HEK293 (cell line): ENCODE results near the gene SYN1.
A peak's percentile ranks its signal among the peaks of the same experiment; 100 is the strongest.

Source experiments
- GLI4 ChIP-seq: fragments of 450-650 bp; formaldehyde crosslinking; IDR thresholded peaks from 2 replicates; pipeline ENCODE4 v1.5.1; 2016; ENCODE audit warnings: missing biosample characterization, missing genetic modification characterization
- GLIS1 ChIP-seq: fragments of 450-650 bp; formaldehyde crosslinking; IDR thresholded peaks from 2 replicates; pipeline ENCODE4 v1.5.1; 2016; ENCODE audit warnings: missing biosample characterization, missing genetic modification characterization
- HIC1 ChIP-seq: fragments of 450-650 bp; formaldehyde crosslinking; IDR thresholded peaks from 2 replicates; pipeline ENCODE4 v1.5.1; 2016; ENCODE audit warnings: missing biosample characterization, missing genetic modification characterization
- KLF7 ChIP-seq: fragments of 450-650 bp; formaldehyde crosslinking; IDR thresholded peaks from 2 replicates; pipeline ENCODE4 v1.5.1; 2016; ENCODE audit warnings: missing biosample characterization, missing genetic modification characterization, borderline replicate concordance
- KLF9 ChIP-seq: fragments of 450-650 bp; formaldehyde crosslinking; IDR thresholded peaks from 2 replicates; pipeline ENCODE4 v1.5.1; 2016; ENCODE audit warnings: missing biosample characterization, missing genetic modification characterization, low read depth
- OVOL3 ChIP-seq: fragments of 450-650 bp; formaldehyde crosslinking; IDR thresholded peaks from 2 replicates; pipeline ENCODE4 v1.5.1; 2016; ENCODE audit warnings: missing biosample characterization, missing genetic modification characterization
- PRDM1 ChIP-seq: fragments of 450-650 bp; formaldehyde crosslinking; IDR thresholded peaks from 2 replicates; pipeline ENCODE4; 2016; ENCODE audit warnings: missing biosample characterization, missing genetic modification characterization
- YY1 ChIP-seq: fragments of 450-650 bp; formaldehyde crosslinking; IDR thresholded peaks from 2 replicates; pipeline ENCODE4 v1.5.1; 2018; ENCODE audit warnings: missing biosample characterization, missing genetic modification characterization
- ZBTB26 ChIP-seq: fragments of 450-650 bp; formaldehyde crosslinking; optimal IDR thresholded peaks from 2 replicates; pipeline ENCODE3; 2016; ENCODE audit warnings: missing biosample characterization, mild to moderate bottlenecking, missing genetic modification characterization
- ZBTB6 ChIP-seq: fragments of 450-650 bp; formaldehyde crosslinking; IDR thresholded peaks from 2 replicates; pipeline ENCODE4 v1.5.1; 2017; ENCODE audit warnings: missing biosample characterization, missing genetic modification characterization
- ZBTB8A ChIP-seq: fragments of 450-650 bp; formaldehyde crosslinking; IDR thresholded peaks from 2 replicates; pipeline ENCODE4 v1.5.1; 2016; ENCODE audit warnings: missing biosample characterization, missing genetic modification characterization
- ZFHX2 ChIP-seq: fragments of 450-650 bp; formaldehyde crosslinking; conservative IDR thresholded peaks from 2 replicates; pipeline ENCODE4 v1.5.1; 2016; ENCODE audit warnings: missing biosample characterization, missing genetic modification characterization
- ZFP37 ChIP-seq: fragments of 450-650 bp; formaldehyde crosslinking; IDR thresholded peaks from 2 replicates; pipeline ENCODE4 v1.5.1; 2016; ENCODE audit warnings: missing biosample characterization, missing genetic modification characterization
- ZNF133 ChIP-seq: fragments of 450-650 bp; formaldehyde crosslinking; IDR thresholded peaks from 2 replicates; pipeline ENCODE4 v1.5.1; 2016; ENCODE audit warnings: missing biosample characterization, missing genetic modification characterization
- ZNF274 ChIP-seq, 2 experiments: fragments of 200-500 bp in 1 of 2; fragments of 450-650 bp in 1 of 2; sonication (Bioruptor generic) in 1 of 2; formaldehyde crosslinking in 1 of 2; IDR thresholded peaks; 2 replicates each; pipeline versions ENCODE4 v1.5.1 to v1.6.1; 2014 to 2016; ENCODE audit warnings: borderline replicate concordance in 1 of 2, inconsistent platforms in 1 of 2, low read length in 1 of 2, missing biosample characterization in 1 of 2, missing genetic modification characterization in 1 of 2
- ZNF292 ChIP-seq: fragments of 450-650 bp; formaldehyde crosslinking; IDR thresholded peaks from 2 replicates; pipeline ENCODE4 v1.5.1; 2016; ENCODE audit warnings: low read depth, missing biosample characterization, missing genetic modification characterization, borderline replicate concordance
- ZNF335 ChIP-seq: fragments of 450-650 bp; formaldehyde crosslinking; conservative IDR thresholded peaks from 2 replicates; pipeline ENCODE4 v1.5.1; 2016; ENCODE audit warnings: missing biosample characterization, missing genetic modification characterization
- ZNF341 ChIP-seq: fragments of 450-650 bp; formaldehyde crosslinking; IDR thresholded peaks from 2 replicates; pipeline ENCODE4; 2016; ENCODE audit warnings: low read depth, missing biosample characterization, missing genetic modification characterization
- ZNF366 ChIP-seq: fragments of 450-650 bp; formaldehyde crosslinking; conservative IDR thresholded peaks from 2 replicates; pipeline ENCODE4 v1.5.1; 2016; ENCODE audit warnings: missing biosample characterization, missing genetic modification characterization
- ZNF37A ChIP-seq: fragments of 450-650 bp; IDR thresholded peaks from 2 replicates; pipeline ENCODE4 v1.5.1; 2018; ENCODE audit warnings: missing biosample characterization, missing genetic modification characterization
- ZNF501 ChIP-seq: fragments of 450-650 bp; formaldehyde crosslinking; IDR thresholded peaks from 2 replicates; pipeline ENCODE4 v1.5.1; 2016; ENCODE audit warnings: missing biosample characterization, missing genetic modification characterization
- ZNF510 ChIP-seq: fragments of 450-650 bp; formaldehyde crosslinking; IDR thresholded peaks from 2 replicates; pipeline ENCODE4 v1.5.1; 2018; ENCODE audit warnings: mild to moderate bottlenecking, missing genetic modification characterization, missing biosample characterization; ENCODE audit not compliant: insufficient replicate concordance
- ZNF544 ChIP-seq: fragments of 450-650 bp; formaldehyde crosslinking; IDR thresholded peaks from 2 replicates; pipeline ENCODE4 v1.5.0; 2017; ENCODE audit warnings: missing biosample characterization, missing genetic modification characterization
- ZNF561 ChIP-seq: fragments of 450-650 bp; IDR thresholded peaks from 2 replicates; pipeline ENCODE4 v1.5.1; 2018; ENCODE audit warnings: missing biosample characterization, missing genetic modification characterization, borderline replicate concordance
- ZNF580 ChIP-seq: fragments of 450-650 bp; formaldehyde crosslinking; IDR thresholded peaks from 2 replicates; pipeline ENCODE4 v1.5.1; 2016; ENCODE audit warnings: missing biosample characterization, missing genetic modification characterization
- ZNF596 ChIP-seq: fragments of 450-650 bp; IDR thresholded peaks from 2 replicates; pipeline ENCODE4 v1.5.0; 2018; ENCODE audit warnings: missing biosample characterization, mild to moderate bottlenecking, missing genetic modification characterization, moderate library complexity
- ZNF623 ChIP-seq: fragments of 450-650 bp; formaldehyde crosslinking; IDR thresholded peaks from 2 replicates; pipeline ENCODE4 v1.5.1; 2016; ENCODE audit warnings: missing biosample characterization, missing genetic modification characterization
- ZNF624 ChIP-seq: fragments of 450-650 bp; formaldehyde crosslinking; IDR thresholded peaks from 2 replicates; pipeline ENCODE4 v1.5.1; 2017; ENCODE audit warnings: missing biosample characterization, missing genetic modification characterization
- ZNF626 ChIP-seq: fragments of 450-650 bp; sonication (Bioruptor Pico); formaldehyde crosslinking; IDR thresholded peaks from 2 replicates; pipeline ENCODE4 v1.5.1; 2018; ENCODE audit warnings: missing biosample characterization, missing genetic modification characterization, inconsistent platforms
- ZNF629 ChIP-seq: fragments of 450-650 bp; formaldehyde crosslinking; IDR thresholded peaks from 2 replicates; pipeline ENCODE4 v1.5.1; 2017; ENCODE audit warnings: missing biosample characterization, missing genetic modification characterization
- ZNF707 ChIP-seq: fragments of 450-650 bp; formaldehyde crosslinking; IDR thresholded peaks from 2 replicates; pipeline ENCODE4 v1.5.1; 2016; ENCODE audit warnings: missing biosample characterization, missing genetic modification characterization
- ZNF776 ChIP-seq: fragments of 450-650 bp; formaldehyde crosslinking; IDR thresholded peaks from 2 replicates; pipeline ENCODE4 v1.5.0; 2017; ENCODE audit warnings: missing biosample characterization, missing genetic modification characterization, borderline replicate concordance
- ZNF777 ChIP-seq: fragments of 450-650 bp; formaldehyde crosslinking; IDR thresholded peaks from 2 replicates; pipeline ENCODE4 v1.5.1; 2017; ENCODE audit warnings: missing biosample characterization, missing genetic modification characterization, borderline replicate concordance
- ZNF785 ChIP-seq: fragments of 450-650 bp; formaldehyde crosslinking; IDR thresholded peaks from 2 replicates; pipeline ENCODE4 v1.5.1; 2016; ENCODE audit warnings: missing biosample characterization, missing genetic modification characterization
- ZNF791 ChIP-seq: fragments of 450-650 bp; formaldehyde crosslinking; IDR thresholded peaks from 2 replicates; pipeline ENCODE4 v1.5.1; 2016; ENCODE audit warnings: missing biosample characterization, missing genetic modification characterization
- ZNF843 ChIP-seq: fragments of 450-650 bp; formaldehyde crosslinking; IDR thresholded peaks from 2 replicates; pipeline ENCODE4 v1.5.1; 2016; ENCODE audit warnings: missing biosample characterization, missing genetic modification characterization
- ZSCAN16 ChIP-seq: fragments of 450-650 bp; formaldehyde crosslinking; IDR thresholded peaks from 2 replicates; pipeline ENCODE4 v1.5.1; 2016; ENCODE audit warnings: missing biosample characterization, missing genetic modification characterization
- ZSCAN18 ChIP-seq: fragments of 450-650 bp; formaldehyde crosslinking; IDR thresholded peaks from 2 replicates; pipeline ENCODE4 v1.5.1; 2016; ENCODE audit warnings: missing biosample characterization, missing genetic modification characterization

SYN1 gene

GRCh38 chrX:47523713-47524166, 95.9 kb downstream of the SYN1 start (continued):
- TF ChIP-seq ZNF776 (tag by site-specific recombination), result no peak
- no peak for TF ChIP-seq KLF7 (tag by site-specific recombination)
- TF ChIP-seq ZNF37A (tag by site-specific recombination), result no peak
- TF ChIP-seq ZNF707 (tag by site-specific recombination), result no peak
- peak; percentile 88 for TF ChIP-seq ZNF335 (tag by site-specific recombination)
- TF ChIP-seq ZNF626 (tag by site-specific recombination), result no peak
- no peak for TF ChIP-seq ZNF580 (tag by site-specific recombination)
- no peak for TF ChIP-seq GLIS1
- no peak for TF ChIP-seq ZNF596 (tag by site-specific recombination)
- no peak for TF ChIP-seq ZNF544 (tag by site-specific recombination)
- no peak for TF ChIP-seq OVOL3
- TF ChIP-seq PRDM1 (tag by site-specific recombination), result no peak
- no peak for TF ChIP-seq YY1 (tag by site-specific recombination)
- TF ChIP-seq ZSCAN16 (tag by site-specific recombination), result no peak
- no peak for TF ChIP-seq ZNF623 (tag by site-specific recombination)
- no peak; the same call in 1 of the 2 replicates for TF ChIP-seq KLF9 (tag by site-specific recombination)
- TF ChIP-seq ZNF274 (IDR thresholded peaks at IDR 0.05; ENCODE audit: low read length), result no peak
- no peak for TF ChIP-seq ZNF274 (tag by site-specific recombination; IDR thresholded peaks at IDR 0.05; ENCODE audit: borderline replicate concordance)
- no peak for TF ChIP-seq ZNF501
- TF ChIP-seq ZNF629, result no peak
- TF ChIP-seq ZNF510 (tag by site-specific recombination), result no peak
- TF ChIP-seq ZNF785 (tag by site-specific recombination), result no peak
- no peak for TF ChIP-seq ZFHX2 (tag by site-specific recombination)
- peak; percentile 1 for TF ChIP-seq ZBTB26
- TF ChIP-seq HIC1 (tag by site-specific recombination), result no peak
- TF ChIP-seq ZNF843 (tag by site-specific recombination), result no peak
- no peak for TF ChIP-seq ZSCAN18 (tag by site-specific recombination)
- TF ChIP-seq ZNF292 (tag by site-specific recombination), result no peak
- TF ChIP-seq ZBTB6 (tag by site-specific recombination), result no peak
- TF ChIP-seq ZNF133 (tag by site-specific recombination), result no peak
- TF ChIP-seq ZBTB8A, result no peak
- no peak for TF ChIP-seq GLI4
- no peak for TF ChIP-seq ZNF366
- TF ChIP-seq ZNF791, result no peak
- no peak for TF ChIP-seq ZNF777 (tag by site-specific recombination)
- TF ChIP-seq ZNF624 (tag by site-specific recombination), result no peak
- TF ChIP-seq ZNF341 (tag by site-specific recombination), result peak; percentile 10
- no peak for TF ChIP-seq ZFP37
- no peak for TF ChIP-seq ZNF561 (tag by site-specific recombination)
